Limb (tissue), 2 donors: ENCODE results near the gene AWAT2.
A peak's percentile ranks its signal among the peaks of the same experiment; 100 is the strongest.

Experiments used
- DNase-seq, 2 donors: peaks; one replicate each; pipeline ENCODE4 v3.0.0-alpha.2; 2016; ENCODE audit errors: extremely low spot score in 2 of 2

Gene AWAT2

DNA sequence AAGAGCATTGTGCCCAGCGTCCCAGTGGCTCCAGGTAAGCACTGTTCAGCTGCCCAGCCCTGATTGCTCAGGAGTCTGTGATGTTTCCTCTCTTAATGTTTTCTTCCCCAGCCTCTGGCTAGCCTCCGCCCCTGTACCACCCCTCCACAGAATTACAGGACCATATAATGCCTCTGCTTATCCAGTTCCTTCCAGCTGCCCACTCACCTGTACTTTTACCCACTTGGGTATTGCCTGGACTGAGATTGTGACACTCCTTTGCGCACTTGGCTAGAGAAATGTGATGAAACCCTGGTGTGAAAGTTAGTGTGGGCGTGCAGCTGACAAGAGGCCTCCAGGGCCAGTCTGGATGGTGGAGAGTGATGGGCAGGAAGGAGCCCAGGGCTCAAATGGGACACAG is at the start of gene AWAT2:
AWAT2 (minus strand) TSS at position 14 of the 400 bp plus-strand sequence; CDS start at position 8, 6 bp downstream.
- DNase-seq: no peak

GRCh38 chrX:70096052-70096451 is 46.3 kb upstream of the AWAT2 start:
- no peak for DNase-seq

DNA sequence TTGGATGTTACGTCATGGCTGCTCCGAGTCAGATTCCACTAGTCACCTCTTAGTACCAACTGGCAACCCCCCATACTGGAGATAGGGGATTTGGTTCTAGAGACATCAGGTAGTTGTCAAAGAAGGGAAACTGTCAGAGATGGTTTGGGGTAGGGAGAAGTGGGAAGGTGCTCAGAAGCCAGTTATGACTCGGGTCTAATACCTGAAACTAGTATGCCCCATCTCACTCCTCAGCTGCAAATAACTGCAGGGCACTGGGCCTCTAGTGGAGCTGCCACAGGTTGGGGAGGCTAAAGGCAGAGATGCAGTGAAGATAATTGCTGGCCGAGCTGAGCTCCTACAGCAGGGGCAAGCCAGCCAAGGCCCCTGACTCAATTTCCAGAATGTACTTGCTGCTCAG is 42.5 kb upstream of the AWAT2 start:
- no peak for DNase-seq

DNA sequence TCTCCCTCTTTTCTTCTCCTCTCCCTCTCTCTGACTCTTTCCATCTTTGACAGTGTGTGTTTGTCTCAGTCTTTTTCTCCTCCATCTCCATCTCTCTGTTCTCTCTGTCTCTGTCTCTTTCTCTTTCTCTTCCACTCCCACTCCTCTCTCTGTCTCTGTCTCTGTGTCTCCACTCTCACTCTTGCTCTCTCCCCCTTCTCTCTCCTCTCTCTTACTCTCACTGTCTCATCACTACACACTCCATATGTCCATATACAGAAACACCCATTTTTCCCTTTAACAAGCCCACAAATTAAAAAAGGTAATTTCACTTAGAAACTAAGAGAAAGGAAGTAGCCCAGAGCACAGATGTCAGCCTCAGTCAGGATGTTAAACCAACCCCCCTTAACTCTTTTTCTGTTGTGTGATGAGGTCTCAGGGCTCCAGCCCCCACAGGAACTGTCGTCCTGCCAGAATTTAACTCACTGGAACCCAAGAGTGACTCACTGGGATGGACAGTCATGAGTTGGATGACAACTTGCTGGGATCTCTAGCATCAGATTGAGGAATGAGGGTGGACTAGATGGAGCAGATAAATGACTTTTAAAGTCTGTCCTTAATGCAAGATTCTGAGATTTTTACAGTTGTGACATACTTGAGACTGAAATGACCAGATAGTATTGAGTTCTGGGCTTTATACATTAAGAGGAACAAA is 40.0 kb upstream of the AWAT2 start:
- DNase-seq: no peak

GRCh38 chrX:70088751-70089150 is 39.0 kb upstream of the AWAT2 start:
- DNase-seq: no peak

GRCh38 chrX:70087857-70088630 is 38.3 kb upstream of the AWAT2 start:
- DNase-seq: peak in 1 of 2 donors; percentile 3

DNA sequence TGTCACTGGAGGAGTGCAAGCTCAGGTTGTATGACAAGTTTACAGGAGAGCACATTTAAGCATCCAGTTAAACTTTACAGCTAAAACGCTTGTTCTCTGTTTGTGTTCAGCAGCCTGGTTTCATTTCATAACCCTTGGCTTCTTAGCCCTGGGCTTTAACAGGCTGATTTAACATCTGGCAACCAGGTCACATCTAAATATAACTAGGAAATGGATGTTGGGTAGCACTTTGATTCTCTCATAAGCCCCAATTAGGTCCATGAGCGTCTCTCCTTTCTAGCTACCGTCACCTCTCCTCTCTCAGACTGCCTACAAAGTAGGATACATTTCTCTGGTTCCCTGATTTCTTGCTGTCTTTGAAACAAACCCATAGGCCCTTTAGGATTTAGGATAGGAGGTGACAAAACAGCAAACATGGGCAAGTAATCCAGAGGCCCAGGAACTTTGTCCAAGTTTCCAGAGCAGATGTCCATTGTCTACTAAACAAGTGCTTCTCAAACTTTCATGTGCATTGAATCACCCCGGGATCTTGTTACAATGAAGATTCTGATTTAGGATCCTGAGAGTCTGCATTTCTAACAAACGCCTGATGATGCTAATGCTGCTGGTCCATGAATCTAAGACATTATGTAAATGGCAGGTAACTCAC is 35.0 kb upstream of the AWAT2 start:
- DNase-seq: no peak

DNA sequence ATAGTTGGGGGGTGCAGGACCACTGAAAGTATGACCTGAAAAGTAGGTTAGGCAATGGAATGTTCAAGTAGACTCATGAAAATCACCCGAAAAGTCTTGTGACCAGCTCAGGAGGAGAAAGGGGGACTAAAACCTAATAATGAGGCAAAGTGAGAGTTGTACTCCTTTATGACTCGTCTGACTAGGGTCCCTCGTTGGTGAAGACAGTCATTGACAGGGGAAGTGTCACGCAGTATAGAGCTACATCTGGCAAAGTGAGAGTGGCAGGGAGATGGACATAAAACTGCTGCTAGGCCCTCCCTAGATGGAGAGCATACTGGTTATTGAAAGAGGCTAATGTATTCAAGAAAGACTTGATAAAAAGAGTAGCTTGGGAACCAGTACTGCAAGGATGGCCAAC is 33.0 kb upstream of the AWAT2 start:
- DNase-seq: no peak

DNA sequence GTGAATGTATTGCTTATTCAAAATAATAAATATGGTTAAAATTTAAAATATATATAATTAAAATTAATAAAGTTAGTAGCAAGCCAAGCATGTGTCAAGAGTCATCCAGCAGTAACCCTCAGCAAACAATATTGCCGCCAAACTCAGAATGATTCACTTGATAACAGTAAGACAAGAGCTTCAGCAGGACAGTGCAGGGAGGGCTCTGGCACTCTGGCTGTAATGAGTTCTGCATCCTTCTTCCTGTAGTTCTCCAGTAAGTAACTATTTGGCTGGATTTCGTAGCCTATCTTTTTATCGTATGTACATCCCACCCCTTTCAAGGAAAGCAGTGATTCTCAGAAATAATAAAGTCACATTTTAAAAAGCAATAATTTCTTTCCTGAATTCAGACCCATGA is 30.1 kb upstream of the AWAT2 start:
- DNase-seq: no peak

- DNase-seq: no peak
These were observed 29.6 kb upstream of the AWAT2 start for GRCh38 chrX:70079297-70079696.

- DNase-seq: no peak
These were observed 16.9 kb upstream of the AWAT2 start for GRCh38 chrX:70066646-70067045.

DNA sequence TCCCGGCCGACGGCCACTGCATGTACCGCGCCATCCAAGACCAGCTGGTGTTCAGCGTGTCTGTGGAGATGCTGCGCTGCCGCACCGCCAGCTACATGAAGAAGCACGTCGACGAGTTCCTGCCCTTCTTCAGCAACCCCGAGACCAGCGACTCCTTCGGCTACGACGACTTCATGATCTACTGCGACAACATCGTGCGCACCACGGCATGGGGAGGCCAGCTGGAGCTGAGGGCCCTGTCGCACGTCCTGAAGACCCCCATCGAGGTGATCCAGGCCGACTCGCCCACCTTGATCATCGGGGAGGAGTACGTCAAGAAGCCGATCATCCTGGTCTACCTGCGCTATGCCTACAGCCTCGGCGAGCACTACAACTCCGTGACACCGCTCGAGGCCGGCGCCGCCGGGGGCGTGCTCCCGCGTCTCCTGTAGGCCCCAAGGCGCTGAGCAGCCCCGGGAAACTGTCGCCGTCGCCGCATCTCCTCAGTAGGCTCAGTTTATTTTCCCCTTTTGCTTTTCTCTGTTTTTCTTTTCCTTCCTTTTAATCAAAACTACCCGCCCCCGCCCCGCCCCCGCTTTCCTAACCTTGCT is 13.3 kb upstream of the AWAT2 start:
- DNase-seq: no peak

- DNase-seq: no peak
These were observed 12.3 kb upstream of the AWAT2 start, which contains the start of gene OTUD6A for GRCh38 chrX:70062076-70062475. Gene OTUD6A, plus strand, starts transcription at chrX:70062457. Its CDS starts 68 bp downstream, at chrX:70062525.

DNA sequence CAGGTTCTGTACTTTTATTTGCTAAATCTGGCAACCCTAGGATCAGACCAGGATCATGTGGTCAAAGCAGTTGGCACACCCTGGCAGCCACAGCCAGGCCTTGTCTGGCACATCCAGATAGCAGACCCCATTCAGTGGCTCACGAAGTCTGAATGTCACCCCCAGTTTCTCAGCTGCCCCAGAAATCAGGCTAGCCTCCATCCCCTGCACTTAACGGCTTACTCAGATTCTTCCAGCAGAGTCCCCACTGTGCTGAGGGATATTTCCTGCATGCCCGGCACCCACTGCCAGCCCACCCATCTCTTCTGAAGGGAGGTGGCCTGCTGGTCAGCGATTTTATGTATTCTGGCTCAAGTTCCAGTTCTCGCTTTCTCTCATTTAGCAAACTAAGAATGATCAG is 4.7 kb upstream of the AWAT2 start:
- DNase-seq: no peak

DNA sequence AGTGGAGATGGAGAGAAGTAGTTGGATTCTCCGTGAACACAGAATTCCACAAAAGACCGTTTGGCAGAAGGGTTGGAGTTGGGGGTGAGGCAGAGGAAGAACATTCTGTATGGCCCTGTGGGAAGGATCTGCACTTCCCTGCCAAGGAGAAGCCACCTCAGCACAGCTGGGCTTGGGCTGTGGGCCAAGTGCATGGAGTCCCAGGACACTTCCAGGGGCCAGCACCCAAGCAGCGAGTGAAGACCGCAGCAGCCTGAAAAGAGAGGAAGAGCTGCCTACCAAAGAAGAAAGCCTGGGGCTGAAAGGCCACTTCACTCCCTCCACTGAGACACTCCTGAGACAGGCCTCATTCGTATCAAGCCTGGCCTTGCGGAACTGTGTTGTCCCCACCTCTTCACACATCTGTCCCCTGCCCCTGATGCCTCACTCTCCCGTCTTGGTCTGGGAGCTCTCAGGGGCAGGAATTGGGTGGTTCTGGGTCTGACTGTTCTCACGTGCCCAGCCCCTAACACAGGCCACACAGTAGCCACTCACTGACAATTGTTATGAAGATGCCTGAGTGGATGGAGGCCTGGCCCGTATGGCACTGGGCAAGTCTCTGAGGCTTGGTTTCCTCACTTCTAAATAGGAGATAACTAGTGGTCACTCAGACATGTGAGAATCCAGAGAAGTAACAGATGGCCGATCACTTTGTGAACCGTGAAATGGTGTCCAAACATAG is 3.3 kb upstream of the AWAT2 start:
- no peak for DNase-seq

DNA sequence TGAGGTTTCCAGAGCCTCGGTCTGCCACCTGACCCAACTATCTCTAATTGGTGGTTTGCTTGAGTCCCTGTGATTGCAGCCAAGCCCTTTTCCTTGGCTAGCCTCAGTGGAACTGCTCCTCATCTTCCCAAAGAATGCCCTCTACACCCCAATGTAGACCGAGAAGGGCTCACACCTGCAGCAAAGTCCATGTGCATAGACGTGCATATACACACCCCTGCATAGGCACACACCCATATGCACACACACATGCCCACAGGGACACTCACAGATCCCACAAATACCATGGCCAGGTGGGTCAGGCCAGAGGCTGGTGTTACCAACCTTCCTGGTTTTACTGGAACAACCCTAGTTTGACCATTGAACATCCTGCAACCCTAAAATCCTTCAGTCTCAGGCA is 332 bp downstream of the AWAT2 start:
- DNase-seq: no peak

GRCh38 chrX:70046978-70047377 is 2.8 kb downstream of the AWAT2 start:
- DNase-seq: no peak

GRCh38 chrX:70044541-70045245 is 5.0 kb downstream of the AWAT2 start:
- DNase-seq: no peak

DNA sequence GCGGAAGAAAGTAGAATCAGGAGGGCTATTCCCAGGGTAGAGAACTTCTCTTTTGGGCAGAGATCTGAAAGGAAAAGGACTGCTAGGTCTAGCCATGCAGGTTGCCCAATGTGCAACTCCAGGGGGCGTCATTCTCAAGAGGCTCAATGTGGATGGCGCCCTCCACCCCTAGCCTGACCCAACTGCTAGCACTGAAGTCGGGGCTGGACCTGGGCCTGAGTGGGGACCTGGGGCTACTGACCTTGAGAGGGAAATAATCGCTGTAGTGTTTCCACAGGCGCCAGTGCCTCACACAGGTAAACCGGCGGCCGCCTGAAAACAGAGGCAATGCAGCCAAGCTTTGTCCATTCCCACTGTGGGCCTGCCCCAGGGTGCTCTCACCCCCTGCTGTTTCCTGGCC is 6.1 kb downstream of the AWAT2 start:
- DNase-seq: no peak
